HFF-Myc (cell line): ENCODE data around the gene ZNF213.
"Not testable (repeated sequence)": the region's sequence is repeated elsewhere in the genome, so short reads cannot be mapped to it uniquely, and the experiment has no call there.

Experiments used
- DNase-seq: peaks from one replicate; pipeline ENCODE4 v3.0.0-alpha.2; 2011; ENCODE audit warnings: low read depth; ENCODE audit errors: extremely low read depth
- H3K4me3 ChIP-seq: replicated peaks from 2 replicates; pipeline ENCODE4 v1.5.1; 2011; ENCODE audit warnings: low read depth, mild to moderate bottlenecking, control low read depth, low read length
- TF ChIP-seq, protein P1 (sequence below): IDR thresholded peaks from 2 replicates; pipeline ENCODE4 v1.5.1; 2012; ENCODE audit warnings: mild to moderate bottlenecking, low read depth, low read length, control low read depth; ENCODE audit errors: missing control alignments

ZNF213 gene

DNA sequence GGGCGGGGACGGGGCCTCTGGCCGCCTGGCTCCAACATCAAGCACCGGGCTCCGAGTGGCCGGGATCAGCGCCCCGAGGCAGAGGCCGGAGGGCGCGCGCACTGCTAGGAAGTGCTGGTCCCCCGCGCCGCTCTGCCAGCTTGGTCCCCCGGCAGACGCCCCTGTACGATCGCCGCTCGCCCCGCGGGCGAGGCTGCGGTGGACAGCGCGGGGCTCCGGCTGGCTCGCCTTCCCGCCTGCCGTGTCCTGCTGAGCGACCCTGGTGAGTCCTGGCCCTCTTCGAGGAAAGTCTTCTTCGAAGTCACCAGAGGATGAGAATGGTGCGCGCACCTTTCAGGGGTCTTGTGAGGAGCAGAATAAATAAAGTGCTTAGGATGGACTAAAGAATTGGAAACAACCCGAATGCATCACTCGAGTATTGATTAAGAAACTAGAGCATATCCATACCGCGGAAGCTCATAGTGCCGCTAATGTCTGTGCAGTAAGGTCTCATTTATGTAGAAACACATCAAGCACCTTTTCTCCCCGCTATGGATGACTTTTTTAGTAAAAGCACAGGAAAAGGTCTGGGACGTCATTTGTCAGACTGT, 392 bp downstream of the ZNF213 start:
- no peak for DNase-seq
- TF ChIP-seq, protein P1, sequence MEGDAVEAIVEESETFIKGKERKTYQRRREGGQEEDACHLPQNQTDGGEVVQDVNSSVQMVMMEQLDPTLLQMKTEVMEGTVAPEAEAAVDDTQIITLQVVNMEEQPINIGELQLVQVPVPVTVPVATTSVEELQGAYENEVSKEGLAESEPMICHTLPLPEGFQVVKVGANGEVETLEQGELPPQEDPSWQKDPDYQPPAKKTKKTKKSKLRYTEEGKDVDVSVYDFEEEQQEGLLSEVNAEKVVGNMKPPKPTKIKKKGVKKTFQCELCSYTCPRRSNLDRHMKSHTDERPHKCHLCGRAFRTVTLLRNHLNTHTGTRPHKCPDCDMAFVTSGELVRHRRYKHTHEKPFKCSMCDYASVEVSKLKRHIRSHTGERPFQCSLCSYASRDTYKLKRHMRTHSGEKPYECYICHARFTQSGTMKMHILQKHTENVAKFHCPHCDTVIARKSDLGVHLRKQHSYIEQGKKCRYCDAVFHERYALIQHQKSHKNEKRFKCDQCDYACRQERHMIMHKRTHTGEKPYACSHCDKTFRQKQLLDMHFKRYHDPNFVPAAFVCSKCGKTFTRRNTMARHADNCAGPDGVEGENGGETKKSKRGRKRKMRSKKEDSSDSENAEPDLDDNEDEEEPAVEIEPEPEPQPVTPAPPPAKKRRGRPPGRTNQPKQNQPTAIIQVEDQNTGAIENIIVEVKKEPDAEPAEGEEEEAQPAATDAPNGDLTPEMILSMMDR, result no peak
- peak overlapping the region; percentile 98 for H3K4me3 ChIP-seq

DNA sequence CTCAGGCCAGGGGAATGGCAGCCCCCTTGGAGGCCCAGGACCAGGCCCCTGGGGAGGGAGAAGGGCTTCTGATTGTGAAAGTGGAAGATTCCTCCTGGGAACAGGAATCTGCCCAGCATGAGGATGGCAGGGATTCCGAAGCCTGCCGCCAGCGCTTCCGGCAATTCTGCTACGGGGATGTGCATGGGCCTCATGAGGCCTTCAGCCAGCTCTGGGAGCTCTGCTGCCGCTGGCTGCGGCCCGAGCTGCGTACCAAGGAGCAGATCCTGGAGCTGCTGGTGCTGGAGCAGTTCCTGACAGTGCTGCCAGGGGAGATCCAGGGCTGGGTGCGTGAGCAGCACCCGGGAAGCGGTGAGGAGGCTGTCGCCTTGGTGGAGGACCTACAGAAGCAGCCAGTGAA, 2.4 kb downstream of the ZNF213 start:
- DNase-seq, result no peak
- no peak overlapping the region for H3K4me3 ChIP-seq
- TF ChIP-seq, protein P1, result no peak

DNA sequence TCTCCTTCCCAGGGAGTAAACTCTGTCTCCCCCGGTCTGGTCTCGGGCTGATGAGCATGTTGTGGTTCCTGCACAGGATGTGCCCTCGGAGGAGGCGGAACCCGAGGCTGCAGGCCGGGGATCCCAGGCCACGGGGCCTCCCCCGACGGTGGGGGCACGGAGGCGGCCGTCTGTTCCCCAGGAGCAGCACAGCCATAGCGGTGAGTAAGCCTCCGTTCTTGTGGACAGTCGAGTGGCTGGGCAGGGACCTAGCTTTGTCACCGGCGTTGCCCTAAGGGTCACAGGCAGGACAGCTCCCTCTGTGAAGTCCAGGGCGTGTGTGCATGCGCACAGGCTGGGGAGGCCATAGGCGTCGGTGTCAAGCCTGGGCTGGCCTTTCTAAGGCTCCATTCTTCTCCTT, 3.5 kb downstream of the ZNF213 start:
- TF ChIP-seq, protein P1, result no peak
- no peak for DNase-seq
- no peak overlapping the region for H3K4me3 ChIP-seq

DNA sequence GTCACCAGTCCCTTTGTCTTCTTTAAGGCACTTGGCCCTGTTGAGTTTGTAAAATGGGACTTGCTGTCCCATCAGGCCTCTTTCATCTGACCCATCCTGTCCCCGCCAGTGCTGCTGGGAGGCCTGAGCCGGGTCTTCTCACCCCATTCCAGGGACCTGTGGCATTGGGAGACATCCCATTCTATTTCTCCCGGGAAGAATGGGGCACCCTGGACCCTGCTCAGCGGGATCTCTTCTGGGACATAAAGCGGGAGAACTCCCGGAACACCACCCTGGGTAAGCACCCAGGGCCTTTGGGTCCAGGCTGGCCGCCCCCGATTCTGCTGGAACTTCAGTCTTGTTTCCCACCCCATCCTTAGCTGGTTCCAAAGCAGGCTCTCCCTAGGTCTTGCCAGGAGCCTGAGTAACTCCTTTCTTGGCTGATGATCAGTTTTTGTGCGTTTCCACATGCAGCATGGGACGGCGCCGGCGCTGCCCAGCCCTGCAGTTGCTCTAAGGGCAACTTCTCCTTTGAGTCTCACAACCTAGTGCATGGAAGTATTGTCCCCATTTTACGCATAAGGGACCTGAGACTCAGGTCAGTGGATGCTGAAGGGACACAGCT, 4.1 kb downstream of the ZNF213 start:
- DNase-seq, result no peak
- TF ChIP-seq, protein P1, result no peak
- no peak overlapping the region for H3K4me3 ChIP-seq

DNA sequence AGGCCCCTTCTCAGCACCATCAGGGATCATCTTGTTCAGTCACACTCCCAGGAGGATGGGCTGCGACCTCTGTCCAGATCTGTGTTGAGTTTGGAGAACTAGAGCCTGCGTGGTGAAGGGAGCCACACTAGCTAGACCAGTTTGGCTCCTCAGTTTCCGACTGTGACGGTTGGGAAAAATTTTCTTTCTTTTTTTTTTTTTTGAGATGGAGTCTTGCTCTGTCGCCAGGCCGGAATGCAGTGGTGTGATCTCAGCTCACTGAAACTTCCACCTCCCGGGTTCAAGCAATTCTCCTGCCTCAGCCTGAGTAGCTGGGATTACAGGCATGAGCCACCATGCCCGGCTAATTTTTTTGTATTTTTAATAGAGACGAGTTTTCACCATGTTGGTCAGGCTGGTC, 4.7 kb downstream of the ZNF213 start:
- DNase-seq, result not testable (repeated sequence)

DNA sequence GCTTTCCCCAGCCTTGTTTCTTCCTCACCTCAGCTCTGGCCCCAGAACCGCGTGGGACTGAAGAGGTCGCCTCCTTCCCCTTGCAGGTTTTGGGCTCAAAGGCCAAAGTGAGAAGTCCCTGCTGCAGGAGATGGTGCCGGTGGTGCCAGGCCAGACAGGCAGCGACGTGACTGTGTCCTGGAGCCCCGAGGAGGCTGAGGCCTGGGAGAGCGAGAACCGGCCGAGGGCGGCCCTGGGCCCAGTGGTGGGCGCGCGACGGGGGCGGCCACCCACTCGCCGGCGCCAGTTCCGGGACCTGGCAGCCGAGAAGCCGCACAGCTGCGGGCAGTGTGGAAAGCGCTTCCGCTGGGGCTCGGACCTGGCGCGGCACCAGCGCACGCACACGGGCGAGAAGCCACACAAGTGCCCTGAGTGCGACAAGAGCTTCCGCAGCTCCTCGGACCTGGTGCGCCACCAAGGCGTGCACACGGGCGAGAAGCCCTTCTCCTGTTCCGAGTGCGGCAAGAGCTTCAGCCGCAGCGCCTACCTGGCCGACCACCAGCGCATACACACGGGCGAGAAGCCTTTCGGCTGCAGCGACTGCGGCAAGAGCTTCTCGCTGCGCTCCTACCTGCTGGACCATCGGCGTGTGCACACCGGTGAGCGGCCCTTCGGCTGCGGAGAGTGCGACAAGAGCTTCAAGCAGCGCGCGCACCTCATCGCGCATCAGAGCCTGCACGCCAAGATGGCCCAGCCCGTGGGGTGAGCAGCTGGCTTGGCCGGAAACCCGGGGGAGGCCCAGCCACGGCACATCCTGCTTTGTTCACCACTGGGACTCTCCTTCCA, 6.0 kb downstream of the ZNF213 start:
- no peak overlapping the region for H3K4me3 ChIP-seq
- TF ChIP-seq, protein P1, result no peak
- no peak for DNase-seq

More for the DNA sequence above, 4.7 kb downstream of the ZNF213 start:
- not testable (repeated sequence) for H3K4me3 ChIP-seq

DNA sequence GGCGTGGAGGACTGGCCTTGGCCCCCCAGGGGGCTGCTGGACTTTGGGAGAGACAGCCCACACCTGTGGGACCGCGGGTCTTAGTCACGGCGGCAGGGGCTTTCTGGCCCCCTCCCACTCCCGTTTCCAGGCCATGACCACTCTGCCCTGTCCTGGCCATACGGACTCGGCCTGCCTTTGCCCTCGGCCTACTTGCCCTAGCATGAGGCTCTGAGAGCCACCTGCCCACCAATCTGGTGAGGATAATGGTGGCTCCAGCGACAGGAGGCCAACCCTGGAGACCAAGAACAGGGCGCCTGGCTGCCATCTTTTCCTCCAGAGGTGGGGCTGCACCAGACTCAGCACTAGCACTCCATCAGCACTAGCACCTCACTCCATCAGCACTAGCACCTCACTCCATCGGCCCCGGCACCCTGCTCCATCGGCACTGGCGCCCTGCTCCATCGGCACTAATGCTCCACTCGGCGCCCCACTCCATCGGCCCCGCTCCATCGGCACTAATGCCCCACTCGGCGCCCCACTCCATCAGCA, 7.0 kb downstream of the ZNF213 start:
- TF ChIP-seq, protein P1, result no peak
- DNase-seq, result no peak
- H3K4me3 ChIP-seq, result no peak overlapping the region
